Fibroblast of the conjunctiva (primary cell): ENCODE data around the gene SLC45A1.
"Not testable (repeated sequence)": the region's sequence is repeated elsewhere in the genome, so short reads cannot be mapped to it uniquely, and the experiment has no call there.

Source experiments
- DNase-seq: peaks from one replicate; pipeline ENCODE4 v3.0.0-alpha.2; 2010; ENCODE audit warnings: low read depth

Gene SLC45A1

GRCh38 chr1:8367571-8368194, 49.8 kb downstream of the SLC45A1 start:
- DNase-seq: no peak

GRCh38 chr1:8368956-8369639, 51.2 kb downstream of the SLC45A1 start:
- no peak for DNase-seq

DNA sequence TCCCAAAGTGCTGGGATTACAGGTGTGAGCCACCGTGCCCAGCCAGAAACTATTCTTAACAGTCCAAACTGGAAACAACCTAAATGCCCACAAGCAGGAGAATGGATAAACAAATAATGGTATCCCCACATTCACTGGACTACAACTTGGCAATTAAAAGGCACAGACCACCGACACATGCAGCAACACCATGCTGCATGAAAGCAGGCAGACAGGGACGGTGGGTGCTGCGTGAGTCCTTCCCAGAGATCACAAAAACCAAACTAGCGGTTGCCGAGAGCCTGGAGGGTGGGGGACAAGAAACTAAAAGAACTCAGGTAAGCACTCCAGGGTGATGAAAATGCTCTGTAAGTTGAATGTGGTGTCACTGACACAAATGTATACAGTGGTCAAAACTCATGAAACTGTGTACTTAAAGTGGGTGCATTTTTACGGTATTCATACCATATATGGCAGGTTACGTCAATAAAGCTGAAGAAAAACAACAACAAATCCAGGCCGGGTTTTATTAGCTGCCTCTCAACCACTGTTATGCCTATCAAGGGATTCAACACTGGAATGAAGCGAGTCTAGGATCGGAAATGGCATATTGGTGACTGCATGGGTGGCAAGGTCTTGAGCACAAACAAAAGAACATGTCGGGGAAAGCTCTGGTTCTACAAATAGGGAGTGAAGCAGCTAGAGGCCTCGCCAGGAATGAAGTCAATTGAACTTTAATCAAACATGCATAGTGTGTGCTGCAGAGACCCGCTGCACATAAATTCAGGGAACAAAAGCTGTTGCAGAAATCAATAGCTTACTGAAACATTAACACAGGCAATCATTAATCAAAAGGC, 52.4 kb downstream of the SLC45A1 start:
- DNase-seq: no peak

- DNase-seq: no peak
Measured at GRCh38 chr1:8370905-8371315, 53.0 kb downstream of the SLC45A1 start.

GRCh38 chr1:8371372-8371991, 53.6 kb downstream of the SLC45A1 start:
- DNase-seq: no peak

GRCh38 chr1:8373125-8373524, 55.2 kb downstream of the SLC45A1 start:
- DNase-seq: no peak

GRCh38 chr1:8373581-8374241, 55.8 kb downstream of the SLC45A1 start:
- peak; percentile 76 for DNase-seq

DNA sequence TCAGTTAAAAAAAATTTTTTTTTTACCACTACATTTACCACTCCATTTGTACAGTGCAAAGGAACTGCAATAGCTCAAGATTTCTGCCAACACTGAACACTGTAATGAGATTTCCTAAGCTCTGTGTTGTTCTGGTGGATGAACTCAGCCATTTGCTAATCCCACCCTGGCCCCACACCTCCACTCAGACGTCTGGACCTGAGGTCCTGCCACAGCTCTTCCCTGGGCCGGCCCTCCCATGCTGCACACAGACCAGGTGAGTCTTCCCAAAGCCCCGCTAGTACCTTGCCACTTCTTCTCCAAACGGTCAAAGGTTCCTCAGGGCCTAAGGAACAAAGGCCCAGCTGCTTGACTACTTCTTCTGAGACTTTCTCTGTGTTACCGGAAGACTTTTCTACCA, 56.4 kb downstream of the SLC45A1 start:
- no peak for DNase-seq

DNA sequence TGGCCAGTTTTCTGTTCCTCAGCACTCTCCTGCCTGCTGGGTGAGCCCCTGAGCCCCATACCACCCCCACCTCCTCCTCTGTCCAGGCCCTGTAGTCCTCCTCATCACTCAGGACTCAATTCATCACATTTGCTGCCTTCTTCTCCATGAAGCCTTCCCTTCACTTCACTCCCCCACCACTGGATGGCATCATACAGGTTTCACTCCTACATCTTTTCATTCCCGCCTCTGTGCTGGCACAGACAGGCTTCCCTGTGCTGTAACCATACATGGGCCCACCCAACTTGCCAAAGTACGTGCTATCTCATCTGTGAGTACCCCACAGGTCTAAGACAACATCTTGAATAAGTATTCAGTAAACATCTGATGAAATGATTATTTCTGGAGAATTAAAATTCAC, 56.9 kb downstream of the SLC45A1 start:
- DNase-seq: no peak

DNA sequence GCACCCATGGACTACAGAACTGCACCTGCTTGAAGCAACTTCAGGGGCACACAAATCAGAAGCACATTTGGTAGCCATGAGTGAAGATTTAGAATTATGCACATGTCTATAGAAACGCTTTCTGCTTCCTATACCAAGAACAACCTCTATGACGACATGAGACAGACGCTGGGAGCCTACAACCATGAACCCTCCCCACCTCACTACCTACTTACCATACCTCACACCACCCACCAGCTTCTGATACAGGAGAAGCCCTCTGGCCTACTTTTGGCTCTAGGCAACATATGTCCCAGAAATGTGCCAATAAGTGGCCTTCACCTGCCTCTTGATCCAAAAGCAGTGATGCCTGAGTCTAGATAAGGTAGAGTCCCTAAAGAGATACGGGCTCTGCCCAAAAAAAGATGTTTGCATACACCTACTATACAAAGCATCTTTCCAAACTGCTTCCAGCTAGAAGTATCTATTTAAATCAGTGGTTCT, 58.5 kb downstream of the SLC45A1 start:
- DNase-seq: no peak

DNA sequence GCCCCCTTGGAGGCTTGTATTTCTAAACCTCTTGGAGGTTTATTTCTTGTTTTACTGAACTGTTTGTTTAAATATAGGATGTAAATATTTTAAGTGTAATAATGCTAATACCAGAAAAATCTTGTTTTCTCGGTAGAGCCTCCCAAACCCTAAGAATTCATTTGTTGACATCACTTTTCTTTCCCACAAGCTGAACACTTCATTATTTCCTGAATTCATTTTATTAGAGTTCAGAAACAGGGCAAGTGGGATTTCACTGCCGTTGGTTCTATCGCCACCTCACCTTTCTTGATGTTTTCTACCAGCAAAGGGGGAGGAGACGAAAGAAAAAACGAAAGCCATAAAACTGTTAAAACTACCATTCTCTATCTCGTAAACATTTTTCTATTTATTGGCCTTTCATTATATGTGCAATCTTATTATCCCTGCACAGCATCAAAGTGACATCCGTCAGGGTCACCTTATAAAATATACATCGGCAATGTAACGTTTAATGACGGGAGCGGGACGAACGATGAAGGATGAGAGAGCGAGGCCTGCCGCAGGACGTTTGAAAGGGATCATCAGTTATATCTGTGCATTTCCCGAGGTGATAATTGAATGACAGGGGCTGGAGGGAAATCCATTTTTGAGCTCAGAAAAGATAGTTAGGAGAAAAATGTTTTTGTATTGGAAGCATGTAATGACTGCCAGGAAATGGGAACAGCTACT, 59.5 kb downstream of the SLC45A1 start:
- no peak for DNase-seq

DNA sequence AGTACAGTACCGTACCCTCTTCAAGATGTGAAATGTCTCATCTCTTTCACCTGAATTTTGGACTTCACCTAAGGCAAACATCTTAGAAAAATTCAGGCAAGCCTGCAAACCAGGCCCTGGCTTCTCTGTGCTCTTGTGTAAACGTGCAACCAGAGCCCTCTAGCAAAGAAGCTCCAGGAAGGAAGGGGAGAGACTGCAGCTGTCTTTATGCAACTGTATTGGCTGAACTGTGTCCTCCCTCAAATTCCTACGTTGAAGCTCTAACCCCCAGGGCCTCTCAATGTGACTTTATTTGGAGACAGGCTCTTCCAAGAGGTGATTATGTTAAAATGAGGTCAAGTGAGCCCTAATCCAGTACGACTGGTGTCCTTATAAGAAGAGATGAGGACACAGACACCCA, 60.3 kb downstream of the SLC45A1 start:
- DNase-seq: no peak

GRCh38 chr1:8378981-8379470, 61.1 kb downstream of the SLC45A1 start:
- no peak for DNase-seq

DNA sequence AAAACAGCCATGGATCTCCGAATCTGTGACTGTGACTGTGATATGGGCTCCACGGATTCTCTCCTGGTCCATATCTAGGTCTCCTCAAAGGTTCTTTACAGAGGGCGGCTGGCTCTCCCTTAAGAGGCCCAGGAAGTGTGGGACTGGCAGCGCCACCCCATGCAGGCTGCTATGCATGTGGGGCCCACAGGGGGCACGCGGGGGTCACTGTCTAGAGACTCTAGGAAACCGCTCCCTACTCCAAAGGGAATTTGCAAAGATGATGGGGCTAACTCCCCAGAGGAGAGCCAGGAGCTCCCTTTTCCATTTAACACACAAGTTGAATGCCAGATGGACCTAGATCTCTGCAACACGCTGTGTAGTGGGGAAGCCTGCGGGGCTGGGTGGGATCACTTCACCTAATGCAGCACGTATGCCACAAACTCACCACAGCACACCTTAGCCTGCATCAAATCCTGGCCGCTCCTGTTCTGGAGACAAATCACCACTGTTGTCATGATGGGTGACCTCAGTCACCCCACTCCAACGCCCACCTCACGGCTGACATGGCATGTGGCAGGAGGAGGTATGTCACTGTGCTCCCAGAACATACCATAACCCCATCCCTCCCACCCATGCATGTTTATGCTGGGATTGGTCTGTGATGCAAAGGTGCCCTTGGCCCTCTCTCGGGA, 61.7 kb downstream of the SLC45A1 start:
- no peak for DNase-seq

DNA sequence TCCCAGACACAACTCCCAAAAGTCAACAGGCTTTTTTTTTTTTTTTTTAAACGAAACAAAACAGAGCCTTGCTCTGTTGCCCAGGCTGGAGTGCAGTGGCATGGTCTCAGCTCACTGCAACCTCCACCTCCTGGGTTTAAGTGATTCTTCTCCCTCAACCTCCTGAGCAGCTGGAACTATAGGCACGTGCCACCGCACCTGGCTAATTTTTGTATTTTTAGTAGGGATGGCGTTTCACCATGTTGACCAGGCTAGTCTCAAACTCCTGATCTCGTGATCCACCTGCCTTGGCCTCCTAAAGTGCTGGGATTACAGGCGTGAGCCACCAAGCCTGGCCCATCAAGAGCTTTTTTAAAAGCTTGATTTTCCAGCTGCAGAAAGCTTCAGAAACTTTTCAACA, 62.4 kb downstream of the SLC45A1 start:
- DNase-seq: not testable (repeated sequence)

DNA sequence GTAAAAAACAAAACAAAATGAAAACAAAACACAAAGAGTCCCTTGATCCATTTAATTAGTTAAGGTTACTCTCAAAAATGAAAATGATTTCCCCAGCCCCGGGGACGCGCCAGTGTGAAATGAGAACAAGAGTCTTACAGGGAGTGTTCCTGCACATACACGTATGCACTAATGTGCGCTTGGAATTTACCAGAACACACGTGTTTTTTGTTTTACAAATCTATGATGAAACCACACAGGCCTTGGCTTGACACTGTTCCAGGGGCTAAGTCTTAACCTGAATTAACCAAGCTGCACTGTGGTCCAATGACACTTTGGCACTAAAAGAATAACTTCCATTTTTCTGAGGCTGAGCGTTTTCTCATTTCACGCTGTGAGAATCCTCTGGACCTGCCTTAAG, 63.7 kb downstream of the SLC45A1 start:
- DNase-seq: no peak

- no peak for DNase-seq
Measured at GRCh38 chr1:8382051-8382505, 64.2 kb downstream of the SLC45A1 start.

GRCh38 chr1:8382608-8383505, 64.9 kb downstream of the SLC45A1 start:
- DNase-seq: no peak

DNA sequence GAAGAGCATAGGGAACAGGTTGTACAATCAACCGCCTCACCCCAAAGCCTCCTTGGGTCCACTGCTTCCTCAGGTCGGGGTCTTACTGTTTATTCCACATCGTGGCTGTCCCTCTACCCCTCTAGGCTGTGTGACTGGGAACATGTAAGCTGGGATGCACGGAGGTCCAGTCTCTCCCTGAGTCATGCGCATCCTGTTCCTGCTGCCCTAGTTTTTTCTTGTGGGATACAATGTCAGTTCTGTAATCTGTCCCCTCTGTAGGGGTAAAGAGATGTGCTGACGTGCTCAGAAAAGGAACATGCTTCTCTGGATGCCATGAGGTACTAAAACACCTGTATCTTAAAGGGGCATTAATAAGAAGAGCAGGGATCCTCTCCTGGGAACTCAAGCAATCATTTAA, 66.2 kb downstream of the SLC45A1 start:
- no peak for DNase-seq
